NCI-H345 treated with DMSO at 0.1 percent for 48 hours (cell line): ENCODE results near the gene FAAP100.

Experiments used
- DNase-seq: peaks from one replicate; lab custom pipeline; 2025; ENCODE audit not compliant: unreplicated experiment; lab: John Stamatoyannopoulos, UW

The FAAP100 gene

GRCh38 chr17:81513372-81513752, 38.8 kb downstream of the FAAP100 start:
- peak; percentile 56 for DNase-seq

- DNase-seq, result peak; percentile 88
These were observed 39.4 kb downstream of the FAAP100 start, which contains the start of gene ACTG1 for GRCh38 chr17:81512562-81513371. ACTG1 (minus strand) TSS chr17:81512799; CDS start chr17:81512354, 445 bp downstream.

GRCh38 chr17:81511804-81512561, 40.2 kb downstream of the FAAP100 start:
- no peak for DNase-seq

GRCh38 chr17:81511554-81511803, 40.7 kb downstream of the FAAP100 start:
- DNase-seq, result no peak

GRCh38 chr17:81510785-81511553, 41.2 kb downstream of the FAAP100 start:
- DNase-seq, result no peak

- DNase-seq, result no peak
These were observed 42.0 kb downstream of the FAAP100 start for GRCh38 chr17:81509972-81510784.

- no peak for DNase-seq
These were observed 42.8 kb downstream of the FAAP100 start for GRCh38 chr17:81509207-81509971.

- DNase-seq, result peak; percentile 47
These were observed 43.4 kb downstream of the FAAP100 start for GRCh38 chr17:81508639-81509206.

GRCh38 chr17:81503619-81504018, 48.5 kb downstream of the FAAP100 start:
- no peak for DNase-seq

GRCh38 chr17:81502471-81503017, 49.6 kb downstream of the FAAP100 start:
- DNase-seq, result no peak

- DNase-seq, result no peak
These were observed 52.1 kb downstream of the FAAP100 start for GRCh38 chr17:81500047-81500446.

- DNase-seq, result no peak
These were observed 52.6 kb downstream of the FAAP100 start for GRCh38 chr17:81499601-81499970.

GRCh38 chr17:81498953-81499600, 53.1 kb downstream of the FAAP100 start:
- DNase-seq, result no peak

GRCh38 chr17:81494626-81495377, 57.4 kb downstream of the FAAP100 start:
- DNase-seq, result no peak

GRCh38 chr17:81493198-81494038, 58.7 kb downstream of the FAAP100 start:
- no peak for DNase-seq

GRCh38 chr17:81492706-81493105, 59.4 kb downstream of the FAAP100 start:
- DNase-seq, result no peak

- DNase-seq, result no peak
These were observed 60.0 kb downstream of the FAAP100 start for GRCh38 chr17:81492202-81492601.
